Measurements from ENCODE around the gene PRR22. TPM values are rescaled to one million over a fixed set of nuclear protein-coding genes. Genes with fewer than 3 reads are reported as not detected.

The PRR22 gene
- total RNA-seq = 0.26 and 0.53 TPM in 2 replicates

DNA sequence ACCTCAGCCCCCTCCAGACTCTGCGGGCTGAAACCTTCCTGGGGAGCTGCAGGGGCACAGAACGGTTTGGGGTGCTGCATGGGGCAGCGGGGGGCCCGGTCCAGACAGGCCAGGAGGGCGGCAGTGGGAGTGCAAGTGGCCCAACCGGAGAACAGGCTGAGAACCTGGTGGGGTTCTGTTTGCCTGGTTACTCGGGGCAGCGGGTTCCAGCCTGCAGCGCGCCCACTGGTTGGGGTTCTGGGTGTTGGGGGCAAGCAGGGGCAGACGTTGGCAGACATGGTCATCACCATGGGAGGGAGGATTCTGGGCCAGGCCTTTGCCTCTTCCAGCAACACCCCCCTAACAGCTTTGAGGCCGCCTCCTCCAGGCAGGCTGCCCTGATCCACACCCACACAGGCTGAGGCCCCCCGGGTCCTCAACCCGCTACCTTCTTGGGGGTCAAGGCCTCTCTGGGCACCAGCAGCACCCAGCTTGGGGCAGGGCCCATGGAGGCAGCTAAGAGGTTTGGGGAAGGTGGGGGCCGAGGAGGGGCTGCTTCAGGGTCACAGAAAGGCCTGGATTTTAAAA lies at the start of gene PRR22:
Gene PRR22 (minus strand): TSS at position 166 of the 567 bp plus-strand sequence. CDS start 86 bp downstream, at position 80.
- Histone ChIP-seq H3K36me3 (ENCODE audit: control insufficient read depth, insufficient read depth, low read length) (peaks cover 35% of the 10 kb centered on the region), H3K27me3 (ENCODE audit: control insufficient read depth, insufficient read depth, low read length) (no peaks in the 10 kb centered on the region), H3K4me3 (ENCODE audit: low read depth, low read length) (no peak within 1 kb of the TSS)
- DNase-seq (ENCODE audit: low read depth) (no peak), FAIRE-seq (no peak)
- TF ChIP-seq, protein P1, sequence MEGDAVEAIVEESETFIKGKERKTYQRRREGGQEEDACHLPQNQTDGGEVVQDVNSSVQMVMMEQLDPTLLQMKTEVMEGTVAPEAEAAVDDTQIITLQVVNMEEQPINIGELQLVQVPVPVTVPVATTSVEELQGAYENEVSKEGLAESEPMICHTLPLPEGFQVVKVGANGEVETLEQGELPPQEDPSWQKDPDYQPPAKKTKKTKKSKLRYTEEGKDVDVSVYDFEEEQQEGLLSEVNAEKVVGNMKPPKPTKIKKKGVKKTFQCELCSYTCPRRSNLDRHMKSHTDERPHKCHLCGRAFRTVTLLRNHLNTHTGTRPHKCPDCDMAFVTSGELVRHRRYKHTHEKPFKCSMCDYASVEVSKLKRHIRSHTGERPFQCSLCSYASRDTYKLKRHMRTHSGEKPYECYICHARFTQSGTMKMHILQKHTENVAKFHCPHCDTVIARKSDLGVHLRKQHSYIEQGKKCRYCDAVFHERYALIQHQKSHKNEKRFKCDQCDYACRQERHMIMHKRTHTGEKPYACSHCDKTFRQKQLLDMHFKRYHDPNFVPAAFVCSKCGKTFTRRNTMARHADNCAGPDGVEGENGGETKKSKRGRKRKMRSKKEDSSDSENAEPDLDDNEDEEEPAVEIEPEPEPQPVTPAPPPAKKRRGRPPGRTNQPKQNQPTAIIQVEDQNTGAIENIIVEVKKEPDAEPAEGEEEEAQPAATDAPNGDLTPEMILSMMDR (IDR thresholded peaks at IDR 0.05; ENCODE audit: insufficient read depth, low read length, severe bottlenecking) = no peak

DNA sequence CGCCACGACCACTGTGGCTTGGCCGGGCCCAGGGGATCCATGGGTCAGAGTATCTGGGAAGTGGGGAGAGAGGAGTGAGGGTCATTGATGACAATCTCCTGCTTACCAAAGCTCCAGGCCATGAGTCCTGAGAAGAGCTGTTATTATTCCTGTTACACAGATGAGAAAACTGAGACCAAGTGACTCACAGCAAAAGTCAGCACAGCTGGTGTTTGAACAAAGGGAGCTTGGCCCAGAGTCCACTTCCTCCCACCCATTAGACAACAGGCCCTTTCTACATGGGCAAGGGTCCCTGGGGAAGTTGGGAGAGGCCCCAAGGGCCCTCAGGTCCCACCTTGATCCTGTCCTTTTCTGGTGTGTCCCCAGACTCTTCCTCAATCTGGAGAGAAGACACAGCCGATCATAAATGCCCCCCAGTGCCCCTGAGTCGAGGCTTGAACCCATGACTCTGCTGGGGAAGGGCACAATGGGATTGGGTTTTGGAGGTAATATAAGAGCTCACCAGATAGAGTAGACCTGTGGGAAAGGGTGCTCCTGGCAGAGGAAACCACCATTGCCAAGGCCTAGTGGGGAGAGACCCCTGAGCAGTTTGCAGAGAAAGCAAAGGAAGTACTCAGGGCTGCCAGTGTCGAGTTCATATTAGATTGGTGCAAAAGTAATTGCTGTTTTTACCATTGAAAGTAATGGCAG lies 48.1 kb upstream of the PRR22 start:
- no peaks in the 10 kb centered on the region for H3K27me3 ChIP-seq (ENCODE audit: control insufficient read depth, insufficient read depth, low read length)
- no peaks in the 10 kb centered on the region for H3K36me3 ChIP-seq (ENCODE audit: control insufficient read depth, insufficient read depth, low read length)
- no peak overlapping the region for H3K4me3 ChIP-seq (ENCODE audit: low read depth, low read length)
- FAIRE-seq (peak; percentile 50), DNase-seq (ENCODE audit: low read depth) (no peak)
- TF ChIP-seq, protein P1 (IDR thresholded peaks at IDR 0.05; ENCODE audit: insufficient read depth, low read length, severe bottlenecking) = no peak

- no peaks in the 10 kb centered on the region for H3K36me3 ChIP-seq (ENCODE audit: control insufficient read depth, insufficient read depth, low read length)
- DNase-seq (ENCODE audit: low read depth) = no peak
- no peak for FAIRE-seq
- no peak overlapping the region for H3K4me3 ChIP-seq (ENCODE audit: low read depth, low read length)
- TF ChIP-seq, protein P1 (IDR thresholded peaks at IDR 0.05; ENCODE audit: insufficient read depth, low read length, severe bottlenecking) = no peak
- H3K27me3 ChIP-seq (ENCODE audit: control insufficient read depth, insufficient read depth, low read length) = no peaks in the 10 kb centered on the region
These were observed 47.5 kb upstream of the PRR22 start for GRCh38 chr19:5832061-5832460.

- no peak overlapping the region for H3K4me3 ChIP-seq (ENCODE audit: low read depth, low read length)
- DNase-seq (ENCODE audit: low read depth) = no peak
These were observed 46.6 kb upstream of the PRR22 start for GRCh38 chr19:5831159-5831558.

DNA sequence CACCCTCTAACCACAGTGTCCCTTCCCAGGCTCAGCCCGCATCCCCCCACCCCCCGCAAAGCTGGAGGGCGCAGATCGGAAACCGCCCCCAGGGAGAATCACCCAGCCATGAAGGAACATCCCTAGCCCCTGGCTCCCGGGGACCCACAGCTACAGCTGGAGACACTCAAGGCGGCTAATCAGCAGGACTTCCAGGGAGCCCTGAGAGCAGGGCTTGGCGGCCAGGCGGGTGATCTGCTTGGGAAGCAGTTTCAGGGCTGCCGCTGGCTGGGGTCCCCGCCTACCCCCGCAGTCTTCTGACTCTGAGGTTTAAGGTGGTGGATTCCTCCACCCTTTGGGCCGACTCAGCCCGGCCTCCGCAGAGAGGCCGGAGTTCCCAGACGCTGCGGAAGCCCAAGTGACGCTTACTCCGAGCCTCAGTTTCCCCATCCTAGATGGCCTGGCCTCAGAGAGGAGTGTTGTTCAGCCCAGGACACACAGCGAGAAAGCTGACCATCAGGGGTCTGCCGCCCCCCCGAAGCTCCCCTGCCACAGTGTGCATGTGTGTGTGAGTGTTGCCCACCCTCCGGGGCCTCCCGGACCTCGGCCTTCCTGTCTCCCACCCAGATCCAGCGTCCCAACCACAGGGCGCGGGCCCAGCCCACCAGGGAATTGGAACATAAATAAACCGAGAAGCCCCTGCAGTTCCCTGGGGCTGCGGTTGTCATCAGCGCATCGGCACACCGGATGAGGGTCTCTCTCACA lies 45.2 kb upstream of the PRR22 start:
- DNase-seq (ENCODE audit: low read depth) = no peak
- Histone ChIP-seq H3K27me3 (ENCODE audit: control insufficient read depth, insufficient read depth, low read length) (no peaks in the 10 kb centered on the region), H3K36me3 (ENCODE audit: control insufficient read depth, insufficient read depth, low read length) (no peaks in the 10 kb centered on the region), H3K4me3 (ENCODE audit: low read depth, low read length) (no peak overlapping the region)
- FAIRE-seq = no peak
- TF ChIP-seq, protein P1 (IDR thresholded peaks at IDR 0.05; ENCODE audit: insufficient read depth, low read length, severe bottlenecking) = no peak

More at GRCh38 chr19:5831159-5831558, 46.6 kb upstream of the PRR22 start:
- Histone ChIP-seq H3K27me3 (ENCODE audit: control insufficient read depth, insufficient read depth, low read length) (no peaks in the 10 kb centered on the region), H3K36me3 (ENCODE audit: control insufficient read depth, insufficient read depth, low read length) (no peaks in the 10 kb centered on the region)
- TF ChIP-seq, protein P1 (IDR thresholded peaks at IDR 0.05; ENCODE audit: insufficient read depth, low read length, severe bottlenecking) = no peak
- FAIRE-seq = no peak
